Measurements from ENCODE around the gene ZNF175.

Gene ZNF175

DNA sequence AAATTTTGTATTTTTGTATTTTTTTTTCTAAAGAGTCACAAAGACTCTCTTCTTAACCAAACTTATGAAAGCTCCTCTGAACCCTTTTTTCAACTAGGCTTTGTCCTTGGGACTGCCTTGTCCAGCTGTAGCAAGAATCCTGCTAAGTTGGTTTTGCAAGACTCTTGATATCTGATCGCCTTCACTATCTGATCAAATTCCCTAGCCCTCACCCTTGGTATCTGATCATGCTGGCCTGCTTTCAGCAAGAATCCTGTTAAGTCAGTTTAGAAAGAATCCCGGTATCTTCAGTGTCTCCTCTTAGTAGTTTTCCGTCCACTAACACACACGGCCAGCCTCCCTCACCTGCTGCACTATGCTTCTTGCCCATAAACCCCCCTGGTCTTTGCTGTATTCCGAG is 61.0 kb downstream of the ZNF175 start:
- DNase-seq: no peak

DNA sequence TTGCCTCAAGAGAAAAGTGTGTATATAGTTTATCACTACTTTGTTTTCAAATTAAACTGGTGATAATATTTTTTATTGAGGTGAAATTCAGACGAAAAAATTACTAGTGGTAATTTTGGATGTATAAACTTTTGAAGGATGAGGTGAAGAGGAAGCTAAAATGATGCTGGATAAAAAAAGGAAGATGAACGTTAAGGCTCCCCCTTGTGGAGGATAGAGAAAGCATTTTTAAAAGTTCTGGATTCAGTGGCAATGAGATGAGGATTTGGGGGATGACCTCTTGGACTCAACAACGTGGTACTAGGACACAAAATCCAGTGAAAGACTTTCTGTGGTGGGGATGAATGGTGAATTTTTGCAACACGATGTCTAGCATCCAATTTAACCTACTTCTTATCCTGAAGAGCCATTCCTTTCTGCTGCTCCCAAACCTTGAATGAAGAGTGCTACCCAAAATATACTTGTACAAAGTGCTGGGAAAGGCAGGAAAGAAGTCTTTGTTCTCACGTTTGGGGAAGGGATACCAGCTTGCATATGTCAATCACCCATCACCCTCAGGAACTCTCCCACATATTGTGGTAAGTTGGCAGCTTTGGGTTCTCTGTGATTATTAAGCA is 66.4 kb downstream of the ZNF175 start:
- DNase-seq: no peak

DNA sequence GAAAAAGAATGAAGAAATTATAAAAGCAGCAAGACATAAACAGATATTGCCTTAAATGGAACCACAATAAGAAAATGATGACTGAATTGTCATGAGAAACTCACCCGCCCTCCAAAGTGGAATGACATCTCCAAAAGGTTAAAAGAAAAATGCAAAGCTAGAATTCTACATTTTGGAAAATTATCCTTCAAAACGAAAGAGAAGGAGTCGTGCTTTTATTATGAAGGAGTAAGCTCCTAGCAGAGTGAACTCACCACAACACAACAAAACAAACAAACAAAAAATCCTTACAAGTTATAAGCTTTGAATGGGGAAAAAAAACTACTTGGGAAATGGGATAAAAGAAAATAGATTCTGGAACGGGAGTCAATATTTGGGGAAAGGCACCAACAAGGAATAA is 68.8 kb downstream of the ZNF175 start:
- DNase-seq: no peak

GRCh38 chr19:51640386-51640785 is 69.3 kb downstream of the ZNF175 start:
- no peak for DNase-seq

GRCh38 chr19:51641648-51642047 is 70.6 kb downstream of the ZNF175 start:
- DNase-seq: no peak

Measured in stimulated activated CD4-positive, alpha-beta T cell treated with anti-CD3 and anti-CD28 coated beads, Interleukin-12 subunit alpha, Interleukin-12 subunit beta, amount 100 ng/mL, for 4 hours (primary cell).